Lung (tissue), 12 donors: ENCODE results near the gene GALNT10. TPM values are rescaled to one million over a fixed set of nuclear protein-coding genes. Genes with fewer than 3 reads are reported as not detected.

Experiments used
- ATAC-seq: fragments of 200-7000 bp; cut with Tn5 transposase; one replicate; pipeline ENCODE4 v1.9.1; 2020; ENCODE audit warnings: moderate number of reproducible peaks; ENCODE audit not compliant: insufficient read depth, low FRiP score
- DNase-seq, 3 donors: peaks; one replicate each; pipeline ENCODE4 v3.0.0-alpha.2; 2013 to 2017
- H3K27ac ChIP-seq, 2 donors: one replicate each; pipeline ENCODE4 v1.5.1; 2013; ENCODE audit warnings: mild to moderate bottlenecking in 2 of 2, moderate library complexity in 2 of 2, control low read depth in 1 of 2, inconsistent platforms in 1 of 2, low read depth in 1 of 2, low read length in 1 of 2
- H3K27me3 ChIP-seq, 3 donors: one replicate each; pipeline ENCODE4 v1.5.1; 2013; ENCODE audit warnings: low read length in 2 of 3; ENCODE audit not compliant: control insufficient read depth in 3 of 3, insufficient read depth in 3 of 3
- H3K36me3 ChIP-seq, 4 donors: one replicate each; pipeline ENCODE4 v1.5.1; 2013; ENCODE audit warnings: low read length in 4 of 4, mild to moderate bottlenecking in 1 of 4, moderate library complexity in 1 of 4; ENCODE audit not compliant: control insufficient read depth in 4 of 4, insufficient read depth in 4 of 4
- H3K4me1 ChIP-seq, 5 donors: one replicate each; pipeline ENCODE4 v1.5.1; 2013; ENCODE audit warnings: low read length in 5 of 5, mild to moderate bottlenecking in 2 of 5, moderate library complexity in 1 of 5; ENCODE audit not compliant: control insufficient read depth in 5 of 5, insufficient read depth in 5 of 5
- H3K4me3 ChIP-seq: one replicate; pipeline ENCODE4 v1.5.1; 2013; ENCODE audit warnings: mild to moderate bottlenecking, control low read depth, moderate library complexity
- H3K9ac ChIP-seq, 2 donors: one replicate each; pipeline ENCODE4 v1.5.1; 2013; ENCODE audit warnings: low read length in 2 of 2, control low read depth in 1 of 2; ENCODE audit not compliant: insufficient read depth in 1 of 2
- H3K9me3 ChIP-seq, 4 donors: one replicate each; pipeline ENCODE4 v1.5.1; 2013; ENCODE audit warnings: low read length in 3 of 4, mild to moderate bottlenecking in 1 of 4, moderate library complexity in 1 of 4; ENCODE audit not compliant: control insufficient read depth in 4 of 4, insufficient read depth in 3 of 4
- CTCF ChIP-seq: IDR thresholded peaks from 2 replicates; pipeline ENCODE4 v1.5.1; 2012; ENCODE audit warnings: mild to moderate bottlenecking; ENCODE audit errors: control extremely low read depth, extremely low read depth
- WGBS, 2 donors: extraction: QIAGEN DNeasy Blood & Tissue Kit; methylation state at CpG; one replicate each; pipeline ENCODE4 v1.1.7; 2013; 5-methylcytosine and 5-hydroxymethylcytosine counted together
- polyA plus RNA-seq, 2 donors: library from polyadenylated mRNA; stranded (reverse); fragments of 200-250 nt; gene quantifications; one replicate each; pipeline ENCODE4 v1.2.1, GENCODE V29; 2013
- total RNA-seq, 2 donors: library from RNA; depleted of rRNA in 1 of 2; stranded (reverse); fragments of >200 nt in 1 of 2; gene quantifications; one replicate each; pipeline ENCODE4 v1.2.1, GENCODE V29; 2014 to 2021
- donor health status: control.
- donor health status: control.
- donor health status: Bipolar disorder and iron deficiency.
- donor health status: healthy.
- donor health status: DM: yes; HTN: yes; CAD: no.

Gene GALNT10
- total and polyA plus RNA-seq, 4 donors, result 9.0 to 70.2 (median 22.0) TPM

GRCh38 chr5:154373729-154374179 lies 183.2 kb downstream of the GALNT10 start:
- Histone ChIP-seq H3K9ac (no peak overlapping the region), H3K27me3 (no peaks in the 10 kb centered on the region), H3K27ac (no peak overlapping the region), H3K36me3 (peaks cover 0 to 21% (median 2%) of the 10 kb centered on the region in 4 donors), H3K9me3 (no peaks in the 10 kb centered on the region), H3K4me1 (peaks cover 2 to 8% (median 4%) of the 10 kb centered on the region in 5 donors), H3K4me3 (no peak overlapping the region)
- no peak for TF ChIP-seq CTCF
- ATAC-seq (no peak), DNase-seq (no peak)
- 89 to 95% methylated on average over 8 of the region's 8 CpGs for WGBS, 2 donors

GRCh38 chr5:154374264-154374663 lies 183.7 kb downstream of the GALNT10 start:
- Histone ChIP-seq H3K4me1 (peaks cover 2 to 8% (median 4%) of the 10 kb centered on the region in 5 donors), H3K4me3 (no peak overlapping the region), H3K27me3 (no peaks in the 10 kb centered on the region), H3K27ac (no peak overlapping the region), H3K36me3 (peaks cover 0 to 21% (median 2%) of the 10 kb centered on the region in 4 donors), H3K9ac (no peak overlapping the region), H3K9me3 (no peaks in the 10 kb centered on the region)
- ATAC-seq (no peak), DNase-seq (no peak)
- 94 to 98% methylated on average over 4 of the region's 4 CpGs for WGBS, 2 donors
- no peak for TF ChIP-seq CTCF

- no peak overlapping the region for H3K27ac ChIP-seq
- ATAC-seq (no peak), DNase-seq (no peak)
- no peaks in the 10 kb centered on the region for H3K9me3 ChIP-seq
- no peak for TF ChIP-seq CTCF
- peaks cover 0 to 22% (median 5%) of the 10 kb centered on the region in 4 donors for H3K36me3 ChIP-seq
- 85 to 89% methylated on average over 3 of the region's 3 CpGs for WGBS, 2 donors
- H3K27me3 ChIP-seq, result no peaks in the 10 kb centered on the region
- H3K9ac ChIP-seq, result no peak overlapping the region
- peaks cover 2 to 8% (median 4%) of the 10 kb centered on the region in 5 donors for H3K4me1 ChIP-seq
- H3K4me3 ChIP-seq, result no peak overlapping the region
Observed at GRCh38 chr5:154375329-154376008, 184.9 kb downstream of the GALNT10 start.
